Activated CD4-positive, alpha-beta T cell treated with anti-CD3 and anti-CD28 coated beads, Interleukin-2, amount 50 U/mL, for 4 hours (primary cell): ENCODE data around the gene AGRN.
A peak's percentile ranks its signal among the peaks of the same experiment; 100 is the strongest.
"Not testable (repeated sequence)": the region's sequence is repeated elsewhere in the genome, so short reads cannot be mapped to it uniquely, and the experiment has no call there.

ENCODE experiments used
- DNase-seq, 2 experiments: peaks; one replicate each; pipeline ENCODE4 v3.0.0-alpha.2; 2020

Gene AGRN

DNA sequence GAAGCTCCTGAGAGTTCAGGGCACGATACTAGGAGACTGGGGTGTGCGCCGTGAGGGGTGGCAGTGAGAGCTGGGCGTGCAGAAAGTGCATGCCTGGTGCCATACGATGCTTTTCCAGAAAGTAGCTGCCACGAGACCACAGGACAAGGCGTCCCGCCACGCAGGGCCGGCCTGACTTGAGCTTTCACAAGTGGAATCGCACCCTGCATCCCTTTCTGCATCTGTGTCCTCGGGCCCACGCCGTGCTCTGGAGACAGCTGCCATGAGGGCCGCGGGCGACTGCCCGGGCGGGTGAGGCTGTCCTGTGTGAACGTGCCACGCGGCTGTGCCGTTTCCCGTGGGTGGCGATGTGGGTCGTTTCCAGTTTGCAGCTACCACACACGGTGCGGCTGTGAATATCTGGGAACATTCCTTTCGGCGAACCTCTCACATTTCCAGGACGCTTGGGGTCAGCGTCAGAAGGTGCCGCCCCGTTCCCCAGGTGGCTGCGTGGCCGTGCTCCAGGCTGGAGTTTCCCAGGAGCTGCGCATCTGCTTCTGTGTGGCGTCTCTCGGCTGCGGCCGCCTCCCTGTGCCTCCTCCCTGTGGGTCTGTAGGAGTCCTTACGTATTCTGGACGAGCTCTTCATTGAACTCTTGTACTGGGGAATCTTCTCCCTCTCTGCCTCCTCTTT, 37.0 kb upstream of the AGRN start:
- DNase-seq: no peak

GRCh38 chr1:983798-984475, 36.0 kb upstream of the AGRN start:
- peak; percentile 49 to 61 for DNase-seq

- no peak for DNase-seq
Measured at GRCh38 chr1:984476-984814, 35.5 kb upstream of the AGRN start.

- no peak for DNase-seq
Measured at GRCh38 chr1:985126-985525, 34.8 kb upstream of the AGRN start.

DNA sequence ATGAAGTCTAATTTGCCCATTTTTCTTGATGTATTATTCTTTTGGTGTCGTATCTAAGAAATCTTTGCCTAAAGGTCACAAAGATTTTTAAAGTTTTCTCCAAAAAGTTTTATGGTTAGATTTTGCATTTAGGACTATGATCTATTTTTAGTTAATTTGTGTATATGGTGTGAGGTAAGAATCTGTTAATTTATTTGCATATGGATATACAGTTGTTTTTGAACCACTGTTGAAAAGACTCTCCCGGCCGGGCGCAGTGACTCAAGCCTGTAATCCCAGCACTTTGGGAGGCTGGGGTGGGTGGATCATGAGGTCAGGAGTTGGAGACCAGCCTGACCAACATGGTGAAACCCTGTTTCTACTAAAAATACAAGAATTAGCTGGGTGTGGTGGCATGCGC, 31.9 kb upstream of the AGRN start:
- DNase-seq: not testable (repeated sequence)

- not testable (repeated sequence) for DNase-seq
Measured at GRCh38 chr1:991275-991674, 28.6 kb upstream of the AGRN start.

DNA sequence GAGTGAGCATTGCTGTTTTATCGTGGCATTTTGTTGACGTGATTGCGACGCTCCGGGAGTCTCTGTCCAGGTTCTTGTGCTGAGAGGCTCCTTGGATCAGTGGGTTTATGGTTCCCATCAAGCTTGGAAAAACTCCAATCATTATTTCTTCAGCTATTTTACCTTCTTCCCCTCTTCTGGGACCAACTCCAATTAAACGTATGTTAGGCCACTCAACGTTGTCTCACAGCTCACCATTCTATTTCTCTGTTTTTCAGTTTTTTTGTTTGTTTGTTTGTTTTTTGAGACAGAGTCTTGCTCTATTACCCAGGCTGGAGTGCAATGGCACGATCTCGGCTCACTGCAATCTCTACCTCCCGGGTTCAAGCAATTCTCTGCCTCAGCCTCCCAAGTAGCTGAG, 28.0 kb upstream of the AGRN start:
- DNase-seq: no peak

GRCh38 chr1:992362-992761, 27.6 kb upstream of the AGRN start:
- no peak for DNase-seq

GRCh38 chr1:993379-993995, 26.4 kb upstream of the AGRN start:
- no peak for DNase-seq

GRCh38 chr1:994546-994945, 25.4 kb upstream of the AGRN start:
- DNase-seq: not testable (repeated sequence)

- no peak for DNase-seq
Measured at GRCh38 chr1:995665-996633, 24.0 kb upstream of the AGRN start.

DNA sequence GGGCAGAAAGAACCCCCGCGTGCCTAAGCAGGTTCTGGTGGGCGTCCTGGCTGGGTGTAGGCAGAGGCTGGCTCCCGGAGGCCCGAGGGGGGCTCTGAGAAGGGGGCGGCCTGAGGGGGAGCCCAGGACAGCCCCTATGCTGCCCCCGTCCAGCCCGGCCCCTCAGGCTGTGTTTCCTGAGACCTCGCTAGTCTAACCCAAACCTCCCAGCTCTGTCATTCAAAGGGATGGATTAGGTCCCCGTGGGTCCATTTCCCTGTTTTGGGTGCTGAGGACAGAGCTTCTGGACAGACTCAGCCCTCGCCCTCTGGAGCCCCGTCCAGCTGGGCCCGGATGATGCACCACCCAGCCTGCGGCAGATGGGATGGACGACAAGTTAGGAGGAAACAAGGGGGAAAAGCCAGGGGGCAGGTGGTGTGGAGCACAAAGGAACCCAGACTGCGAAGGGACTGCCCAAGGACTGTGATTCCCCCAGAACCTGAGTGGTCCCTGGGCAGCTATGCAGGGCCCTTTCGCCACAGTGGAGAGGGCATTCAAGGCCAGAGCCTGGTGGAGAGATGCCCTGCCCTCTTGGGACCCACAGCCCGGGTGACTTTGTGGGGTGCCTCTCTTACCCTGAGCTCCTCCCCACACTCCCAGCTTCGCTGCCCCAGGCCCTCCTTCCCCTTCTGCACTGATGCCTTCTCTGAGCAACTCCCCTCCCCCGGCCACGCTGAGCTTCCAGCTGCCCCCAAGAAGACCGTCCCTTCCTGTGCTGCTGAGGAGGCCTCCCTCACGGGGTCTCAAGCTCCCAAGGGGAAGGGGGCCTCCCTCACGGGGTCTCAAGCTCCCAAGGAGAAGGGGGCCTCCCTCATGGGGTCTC, 22.8 kb upstream of the AGRN start:
- no peak for DNase-seq

GRCh38 chr1:997713-997992, 22.3 kb upstream of the AGRN start:
- no peak for DNase-seq

- no peak for DNase-seq
Measured at GRCh38 chr1:997993-998744, 21.8 kb upstream of the AGRN start.

GRCh38 chr1:998745-998994, 21.2 kb upstream of the AGRN start:
- DNase-seq: no peak

- no peak for DNase-seq
Measured at GRCh38 chr1:998995-999724, 20.8 kb upstream of the AGRN start.

DNA sequence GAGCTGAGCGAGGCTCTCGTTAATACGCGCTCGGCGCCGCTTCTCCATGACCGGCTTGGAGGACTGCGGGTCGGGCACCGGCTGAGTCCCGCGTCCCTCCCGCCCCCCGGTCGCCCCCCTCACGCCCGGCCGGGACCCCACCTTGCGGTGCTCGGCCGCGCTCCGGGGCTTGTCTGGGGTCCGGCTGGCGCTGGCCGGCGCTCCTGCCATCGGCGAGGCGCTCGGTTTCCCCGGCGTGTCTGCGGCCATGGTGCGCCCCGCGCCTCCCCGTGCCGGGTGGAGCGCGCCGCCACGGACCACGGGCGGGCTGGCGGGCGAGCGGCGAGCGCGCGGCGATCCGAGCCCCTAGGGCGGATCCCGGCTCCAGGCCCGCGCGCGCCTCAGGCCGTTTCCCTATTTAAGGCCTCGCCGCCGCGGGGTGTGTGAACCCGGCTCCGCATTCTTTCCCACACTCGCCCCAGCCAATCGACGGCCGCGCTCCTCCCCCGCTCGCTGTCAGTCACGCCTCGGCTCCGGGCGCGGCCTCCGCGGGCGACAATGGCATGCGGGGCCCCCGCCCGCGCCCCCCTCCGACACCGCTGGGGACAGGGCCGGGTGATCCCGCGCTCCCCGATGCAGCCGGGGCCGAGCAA, 20.1 kb upstream of the AGRN start, which contains the start of gene HES4:
Gene HES4, minus strand, starts transcription at position 373 of the 632 bp plus-strand sequence. Its CDS starts 124 bp downstream, at position 249.
- DNase-seq: peak; percentile 59 to 65

DNA sequence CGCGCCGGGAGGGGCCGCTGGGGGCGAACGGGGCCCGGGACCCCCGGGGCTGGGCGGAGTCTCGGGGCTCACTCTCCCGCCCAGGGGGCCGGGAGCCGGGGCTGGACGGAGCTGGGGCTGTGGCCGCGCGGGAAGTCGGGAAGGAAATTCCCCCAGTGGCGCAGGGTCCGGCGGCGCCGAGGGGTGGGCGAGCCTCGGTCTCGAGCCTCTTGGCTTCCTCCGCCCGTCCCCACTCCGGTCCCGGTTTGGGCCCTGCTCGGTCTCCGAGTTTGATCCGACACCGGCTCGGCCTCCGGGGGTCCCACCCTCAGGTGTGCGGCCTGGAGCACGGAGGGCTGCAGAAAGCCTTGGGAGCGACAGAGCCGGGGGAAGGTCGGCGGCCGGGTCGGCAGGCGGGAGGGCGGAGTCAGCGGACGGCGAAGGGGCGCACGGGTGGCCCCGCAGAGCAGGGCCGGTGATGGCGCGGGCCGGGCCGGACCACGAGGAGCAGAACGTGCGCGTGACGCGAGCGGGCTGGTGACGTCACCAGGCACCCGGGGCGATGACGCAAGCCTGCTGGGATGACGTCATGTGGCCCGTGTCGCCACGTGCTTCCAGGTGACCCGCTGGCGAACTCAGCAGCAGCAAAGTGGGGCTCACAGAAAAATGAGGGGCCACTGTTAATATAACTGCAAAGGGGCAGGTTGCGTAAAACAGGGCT, 19.4 kb upstream of the AGRN start:
- DNase-seq: peak; percentile 67 to 72

DNA sequence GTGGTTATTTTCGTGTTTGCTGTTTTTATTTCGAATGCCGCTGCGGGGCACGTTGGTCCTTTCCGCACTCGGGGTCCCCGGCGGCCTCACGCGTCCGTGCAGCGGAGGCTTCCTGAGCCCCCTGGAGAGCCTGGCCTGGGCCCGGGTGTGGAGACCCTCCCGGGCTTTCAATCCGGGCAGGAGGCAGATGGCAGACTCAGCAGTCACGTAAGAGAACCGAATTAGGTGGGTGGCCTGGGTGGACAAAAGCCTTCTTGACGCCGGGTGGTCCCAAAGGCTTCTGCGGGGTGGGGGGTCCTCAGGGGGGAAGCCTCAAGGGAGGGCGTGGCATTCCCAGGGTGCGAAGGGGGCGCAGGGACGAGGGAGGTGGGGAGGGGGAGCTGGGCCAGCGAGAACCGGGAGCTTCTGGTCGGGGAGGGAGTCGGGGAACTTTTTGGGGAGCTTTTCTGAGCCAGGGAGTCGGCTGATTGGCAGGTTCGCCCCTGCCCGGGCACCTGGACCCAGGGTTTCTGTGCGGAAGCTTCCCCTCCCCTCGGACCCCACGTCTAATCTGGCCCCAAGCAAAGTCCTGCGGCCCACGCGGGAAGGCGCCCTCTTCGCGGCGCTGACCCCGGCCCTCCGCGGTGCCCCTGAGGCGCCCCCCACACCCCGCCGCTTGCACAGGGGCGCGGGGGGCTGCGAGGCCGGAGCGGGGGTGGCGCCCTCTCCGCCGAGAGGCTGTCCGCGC, 18.7 kb upstream of the AGRN start:
- DNase-seq: no peak
